Thoracic aorta (tissue), 2 donors: ENCODE measurements around the gene MAPK4. TPM values are rescaled to one million over a fixed set of nuclear protein-coding genes. Genes with fewer than 3 reads are reported as not detected.

Experiments
- ATAC-seq: fragments of 150-250 bp; one replicate; pipeline ENCODE4 v1.8.0; 2017; ENCODE audit warnings: low read depth; ENCODE audit not compliant: insufficient number of reproducible peaks, low FRiP score
- DNase-seq: peaks from one replicate; pipeline ENCODE4 v3.0.0-alpha.2; 2020; ENCODE audit warnings: low spot score
- H3K27ac ChIP-seq, 2 donors: fragments of 200-600 bp; sonication (generic); 1 replicate in 1 of 2; 2 replicates in 1 of 2; pipeline ENCODE4 v1.5.1; 2016; ENCODE audit warnings: mild to moderate bottlenecking in 2 of 2, moderate library complexity in 2 of 2
- H3K27me3 ChIP-seq: fragments of 200-600 bp; sonication (generic); replicated peaks from 2 replicates; pipeline ENCODE4 v1.6.0; 2016; ENCODE audit warnings: mild to moderate bottlenecking; ENCODE audit not compliant: insufficient read depth
- H3K36me3 ChIP-seq: fragments of 200-600 bp; sonication (generic); one replicate; pipeline ENCODE4 v1.5.1; 2016
- H3K4me1 ChIP-seq, 2 donors: fragments of 200-600 bp; sonication (generic); 1 replicate in 1 of 2; 2 replicates in 1 of 2; pipeline versions ENCODE4 v1.5.1 to v1.6.0; 2016; ENCODE audit warnings: low read depth in 2 of 2, mild to moderate bottlenecking in 1 of 2; ENCODE audit not compliant: control insufficient read depth in 1 of 2
- H3K4me3 ChIP-seq: fragments of 200-600 bp; sonication (generic); 2 replicates; pipeline ENCODE4 v1.5.1; 2016; ENCODE audit warnings: mild to moderate bottlenecking
- H3K9me3 ChIP-seq: fragments of 200-600 bp; sonication (generic); 2 replicates; pipeline ENCODE4 v1.5.1; 2016
- CTCF ChIP-seq: fragments of 200-600 bp; sonication (generic); IDR thresholded peaks from one replicate; pipeline ENCODE4 v1.5.1; 2019; ENCODE audit warnings: antibody characterized with exemption
- total RNA-seq, 2 donors: library from RNA; depleted of rRNA; stranded (reverse); fragments of >200 nt; gene quantifications; one replicate each; pipeline versions ENCODE4 v1.1.0 to v1.2.3, GENCODE V29; 2016

Gene MAPK4
- total RNA-seq, 2 donors from 2014 or later: 1.5 to 4.0 TPM

GRCh38 chr18:50694147-50694546 is 134.3 kb downstream of the MAPK4 start:
- Histone ChIP-seq H3K27ac (no peak overlapping the region), H3K36me3 (no peaks in the 10 kb centered on the region), H3K4me1 (no peaks in the 10 kb centered on the region), H3K27me3 (no peaks in the 10 kb centered on the region), H3K4me3 (no peak overlapping the region), H3K9me3 (no peaks in the 10 kb centered on the region)
- no peak for TF ChIP-seq CTCF
- ATAC-seq: no peak
- no peak for DNase-seq

GRCh38 chr18:50695431-50696176 is 135.7 kb downstream of the MAPK4 start:
- Histone ChIP-seq H3K27ac (no peak overlapping the region), H3K36me3 (no peaks in the 10 kb centered on the region), H3K9me3 (no peaks in the 10 kb centered on the region), H3K4me1 (no peaks in the 10 kb centered on the region), H3K4me3 (no peak overlapping the region), H3K27me3 (no peaks in the 10 kb centered on the region)
- no peak for ATAC-seq
- TF ChIP-seq CTCF: no peak
- no peak for DNase-seq

GRCh38 chr18:50696436-50696835 is 136.5 kb downstream of the MAPK4 start:
- ATAC-seq (no peak), DNase-seq (no peak)
- no peak for TF ChIP-seq CTCF
- no peaks in the 10 kb centered on the region for H3K27me3 ChIP-seq
- H3K9me3 ChIP-seq: no peaks in the 10 kb centered on the region
- H3K4me1 ChIP-seq: no peaks in the 10 kb centered on the region
- no peak overlapping the region for H3K27ac ChIP-seq
- no peak overlapping the region for H3K4me3 ChIP-seq
- no peaks in the 10 kb centered on the region for H3K36me3 ChIP-seq

GRCh38 chr18:50696929-50697328 is 137.0 kb downstream of the MAPK4 start:
- no peak for ATAC-seq
- Histone ChIP-seq H3K36me3 (no peaks in the 10 kb centered on the region), H3K27ac (no peak overlapping the region), H3K27me3 (no peaks in the 10 kb centered on the region), H3K4me3 (no peak overlapping the region), H3K9me3 (no peaks in the 10 kb centered on the region), H3K4me1 (no peaks in the 10 kb centered on the region)
- no peak for TF ChIP-seq CTCF
- DNase-seq: no peak

- H3K4me1 ChIP-seq: no peaks in the 10 kb centered on the region
- H3K27me3 ChIP-seq: no peaks in the 10 kb centered on the region
- no peak for DNase-seq
- no peak for ATAC-seq
- no peak for TF ChIP-seq CTCF
- H3K36me3 ChIP-seq: no peaks in the 10 kb centered on the region
- H3K4me3 ChIP-seq: no peak overlapping the region
- no peak overlapping the region for H3K27ac ChIP-seq
- no peaks in the 10 kb centered on the region for H3K9me3 ChIP-seq
Measured at GRCh38 chr18:50697509-50697908, 137.6 kb downstream of the MAPK4 start.
